HCT116 (cell line): Measurements from ENCODE around the gene GRIN2D. TPM values are rescaled to one million over a fixed set of nuclear protein-coding genes. Genes with fewer than 3 reads are reported as not detected.

Source experiments
- ATAC-seq: fragments of 200-7000 bp; cut with Tn5 transposase; 2 replicates; pipeline ENCODE4 v1.9.1; 2020; ENCODE audit warnings: mild to moderate bottlenecking, moderate library complexity
- BruUV-seq: library from RNA; stranded (reverse); fragments of 400-500 nt; replicated peaks from 2 replicates; lab custom pipeline; 2021; lab: Mats Ljungman, UMichigan
- CTCF ChIA-PET: fragments of 300-600 bp; sonication (Branson Sonifier 250); formaldehyde crosslinking; loops from one replicate; lab custom pipeline; 2021; ENCODE audit warnings: antibody characterized with exemption; lab: Charles Lee
- POLR2A ChIA-PET: fragments of 300-600, 350-600 bp; sonication (Branson Sonifier 250); formaldehyde crosslinking; loops from one replicate; lab custom pipeline; 2021; ENCODE audit warnings: antibody characterized with exemption; lab: Charles Lee
- RAD21 ChIA-PET, 2 experiments: fragments of 300-600 bp; sonication (Branson Sonifier 250); formaldehyde crosslinking; loops; one replicate each; lab custom pipeline; 2023; ENCODE audit warnings: low total read pairs in 2 of 2; ENCODE audit not compliant: uncharacterized antibody in 2 of 2, unreplicated experiment in 2 of 2, low non-redundant PET in 1 of 2; lab: Charles Lee
- DNase-seq: peaks from one replicate; pipeline ENCODE4 v3.0.0-alpha.2; 2010; ENCODE audit warnings: low read depth, low spot score
- H2AFZ ChIP-seq: fragments of 200-600 bp; shearing (Covaris generic), sonication (generic); 2 replicates; pipeline ENCODE4 v1.6.1; 2017; ENCODE audit warnings: low read depth, mixed run types, mixed read lengths, antibody characterized with exemption, low read length; ENCODE audit not compliant: poor library complexity, severe bottlenecking
- H3K27ac ChIP-seq: 2 replicates; pipeline ENCODE4 v1.5.1; 2012; ENCODE audit warnings: low read depth, low read length
- H3K27me3 ChIP-seq: fragments of 200-600 bp; sonication (generic); 2 replicates; pipeline ENCODE4 v1.6.1; 2016; ENCODE audit warnings: mixed run types, low read length, mixed read lengths; ENCODE audit not compliant: insufficient read depth
- H3K36me3 ChIP-seq, 2 experiments: fragments of 200-500 bp in 1 of 2; fragments of 200-600 bp in 1 of 2; sonication (Bioruptor generic) in 1 of 2; sonication (generic) in 1 of 2; 2 replicates each; pipeline versions ENCODE4 v1.5.1 to v1.6.1; 2014 to 2016; ENCODE audit warnings: low read length in 2 of 2, inconsistent platforms in 1 of 2, mixed read lengths in 1 of 2, mixed run types in 1 of 2; ENCODE audit not compliant: insufficient read depth in 2 of 2, control insufficient read depth in 1 of 2
- H3K4me1 ChIP-seq, 2 experiments: fragments of 200-600 bp in 1 of 2; sonication (generic) in 1 of 2; 2 replicates each; pipeline versions ENCODE4 v1.5.1 to v1.6.1; 2012 to 2017; ENCODE audit warnings: low read length in 2 of 2, inconsistent platforms in 1 of 2, mild to moderate bottlenecking in 1 of 2, mixed read lengths in 1 of 2, mixed run types in 1 of 2, moderate library complexity in 1 of 2; ENCODE audit not compliant: insufficient read depth in 2 of 2, control insufficient read depth in 1 of 2
- H3K4me2 ChIP-seq: fragments of 200-600 bp; sonication (generic); 2 replicates; pipeline ENCODE4 v1.6.1; 2017; ENCODE audit warnings: mixed run types, low read length, mixed read lengths
- H3K4me3 ChIP-seq, 2 experiments: fragments of 200-600 bp in 1 of 2; sonication (generic) in 1 of 2; replicated peaks in 1 of 2; 2 replicates each; pipeline ENCODE4 v1.5.1; 2011 to 2016; ENCODE audit warnings: low read length in 2 of 2, control low read depth in 1 of 2, low read depth in 1 of 2, mild to moderate bottlenecking in 1 of 2, mixed read lengths in 1 of 2, mixed run types in 1 of 2
- H3K79me2 ChIP-seq: fragments of 200-600 bp; sonication (generic); 2 replicates; pipeline ENCODE4 v1.6.1; 2017; ENCODE audit warnings: mild to moderate bottlenecking, mixed run types, low read length, moderate library complexity, mixed read lengths; ENCODE audit not compliant: insufficient read depth
- H3K9ac ChIP-seq: fragments of 200-600 bp; sonication (generic); 2 replicates; pipeline ENCODE4 v1.6.1; 2016; ENCODE audit warnings: low read length, mixed read lengths
- H3K9me2 ChIP-seq: fragments of 200-600 bp; sonication (generic), shearing (Covaris generic); 2 replicates; pipeline ENCODE4 v1.6.1; 2017; ENCODE audit warnings: mixed run types, mild to moderate bottlenecking, moderate library complexity; ENCODE audit not compliant: insufficient read depth
- H3K9me3 ChIP-seq, 2 experiments: fragments of 200-500 bp in 1 of 2; fragments of 200-600 bp in 1 of 2; sonication (Bioruptor generic) in 1 of 2; sonication (generic) in 1 of 2; 2 replicates each; pipeline ENCODE4 v1.6.1; 2014 to 2017; ENCODE audit warnings: low read length in 2 of 2, mixed read lengths in 2 of 2, inconsistent platforms in 1 of 2, low read depth in 1 of 2, mild to moderate bottlenecking in 1 of 2, mixed run types in 1 of 2, moderate library complexity in 1 of 2; ENCODE audit not compliant: control insufficient read depth in 1 of 2, insufficient read depth in 1 of 2
- H4K20me1 ChIP-seq: fragments of 200-600 bp; sonication (generic), shearing (Covaris generic); 2 replicates; pipeline ENCODE4 v1.6.1; 2017; ENCODE audit warnings: mixed run types, mild to moderate bottlenecking, moderate library complexity; ENCODE audit not compliant: insufficient read depth
- ATF3 ChIP-seq: IDR thresholded peaks from 2 replicates; pipeline ENCODE4 v1.6.1; 2012
- CEBPB ChIP-seq: IDR thresholded peaks from 2 replicates; pipeline ENCODE4 v1.6.1; 2012; ENCODE audit warnings: low read depth
- EGR1 ChIP-seq: IDR thresholded peaks from 2 replicates; pipeline ENCODE4 v1.6.1; 2012; ENCODE audit warnings: low read depth
- ELF1 ChIP-seq: IDR thresholded peaks from 2 replicates; pipeline ENCODE4 v1.6.1; 2012; ENCODE audit warnings: low read depth, borderline replicate concordance
- JUND ChIP-seq: IDR thresholded peaks from 2 replicates; pipeline ENCODE4 v1.6.1; 2012
- RAD21 ChIP-seq: IDR thresholded peaks from 2 replicates; pipeline ENCODE4 v1.6.1; 2012; ENCODE audit warnings: low read depth, mild to moderate bottlenecking
- SIN3A ChIP-seq: IDR thresholded peaks from 2 replicates; pipeline ENCODE4 v1.6.1; 2012; ENCODE audit warnings: low read depth
- SP1 ChIP-seq: IDR thresholded peaks from 2 replicates; pipeline ENCODE4 v1.6.1; 2012; ENCODE audit warnings: low read depth
- ZBTB33 ChIP-seq: IDR thresholded peaks from 2 replicates; pipeline ENCODE4 v1.6.1; 2011; ENCODE audit warnings: mild to moderate bottlenecking, low read length, moderate library complexity; ENCODE audit not compliant: insufficient replicate concordance; ENCODE audit errors: extremely low read depth
- ZFX ChIP-seq: fragments of 450-650 bp; IDR thresholded peaks from 2 replicates; pipeline ENCODE4 v1.6.1; 2017
- ZNF274 ChIP-seq: fragments of 200-500 bp; sonication (Bioruptor generic); IDR thresholded peaks from 2 replicates; pipeline ENCODE4 v1.6.1; 2014; ENCODE audit warnings: mild to moderate bottlenecking, low read depth, low read length, inconsistent platforms
- intact Hi-C: fragments of 100-400 bp; cut with micrococcal nuclease; formaldehyde crosslinking; loops from 2 replicates; pipeline ENCODE4 v1.10.0; 2022
- total RNA-seq: library from RNA; stranded (reverse); gene quantifications from one replicate; pipeline ENCODE4 v1.2.1, GENCODE V29; 2021; ENCODE audit not compliant: unreplicated experiment
- TF ChIP-seq, protein P1 (sequence below), 3 experiments: fragments of 200-600 bp in 1 of 3; sonication (generic) in 1 of 3; IDR thresholded peaks in 2 of 3; conservative IDR thresholded peaks in 1 of 3; 2 replicates each; pipeline ENCODE4 v1.5.1; 2012 to 2017; ENCODE audit warnings: low read depth in 2 of 3, low read length in 2 of 3, antibody characterized with exemption in 1 of 3, borderline replicate concordance in 1 of 3, control low read depth in 1 of 3, mild to moderate bottlenecking in 1 of 3, mixed read lengths in 1 of 3, mixed run types in 1 of 3, moderate library complexity in 1 of 3; ENCODE audit not compliant: insufficient read depth in 1 of 3

The GRIN2D gene
- total RNA-seq, 1 experiment from 2014 or later, result 26.2 TPM

GRCh38 chr19:48372904-48373303 lies 20.6 kb upstream of the GRIN2D start:
- H3K79me2 ChIP-seq, result no peaks in the 10 kb centered on the region
- RAD21 ChIA-PET, result no interaction called here
- intact Hi-C loops, result no loop called here
- TF ChIP-seq, protein P1, sequence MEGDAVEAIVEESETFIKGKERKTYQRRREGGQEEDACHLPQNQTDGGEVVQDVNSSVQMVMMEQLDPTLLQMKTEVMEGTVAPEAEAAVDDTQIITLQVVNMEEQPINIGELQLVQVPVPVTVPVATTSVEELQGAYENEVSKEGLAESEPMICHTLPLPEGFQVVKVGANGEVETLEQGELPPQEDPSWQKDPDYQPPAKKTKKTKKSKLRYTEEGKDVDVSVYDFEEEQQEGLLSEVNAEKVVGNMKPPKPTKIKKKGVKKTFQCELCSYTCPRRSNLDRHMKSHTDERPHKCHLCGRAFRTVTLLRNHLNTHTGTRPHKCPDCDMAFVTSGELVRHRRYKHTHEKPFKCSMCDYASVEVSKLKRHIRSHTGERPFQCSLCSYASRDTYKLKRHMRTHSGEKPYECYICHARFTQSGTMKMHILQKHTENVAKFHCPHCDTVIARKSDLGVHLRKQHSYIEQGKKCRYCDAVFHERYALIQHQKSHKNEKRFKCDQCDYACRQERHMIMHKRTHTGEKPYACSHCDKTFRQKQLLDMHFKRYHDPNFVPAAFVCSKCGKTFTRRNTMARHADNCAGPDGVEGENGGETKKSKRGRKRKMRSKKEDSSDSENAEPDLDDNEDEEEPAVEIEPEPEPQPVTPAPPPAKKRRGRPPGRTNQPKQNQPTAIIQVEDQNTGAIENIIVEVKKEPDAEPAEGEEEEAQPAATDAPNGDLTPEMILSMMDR (IDR thresholded peaks at IDR 0.05 in 2 of 3, conservative IDR thresholded peaks at IDR 0.05 in 1 of 3; ENCODE audit: borderline replicate concordance in 1 of 3, insufficient read depth in 1 of 3, low read depth in 2 of 3, low read length in 2 of 3), result no peak
- TF ChIP-seq EGR1 (peak; percentile 56; the same call in 1 of the 2 replicates), JUND (no peak)
- H3K27me3 ChIP-seq, result no peaks in the 10 kb centered on the region
- ATAC-seq, result 0 out of 2 replicates have a peak, but pooled peaks have one; percentile 28
- DNase-seq, result no peak
- peaks cover 14 to 22% of the 10 kb centered on the region in 2 experiments; a peak in 3 of 4 replicates for H3K4me1 ChIP-seq
- BruUV-seq, result no TSS peak
- POLR2A ChIA-PET, result interaction anchor here (1.1 kb wide), 1 partner anchor 18 kb away, joined by 4 read pairs; the partner anchor contains the start of gene KDELR1
- H4K20me1 ChIP-seq, result no peaks in the 10 kb centered on the region
- no peaks in the 10 kb centered on the region for H3K36me3 ChIP-seq
- H3K9me2 ChIP-seq, result no peaks in the 10 kb centered on the region
- H2AFZ ChIP-seq, result no peak overlapping the region
- no peak overlapping the region for H3K4me3 ChIP-seq
- peak overlapping the region; percentile 46 for H3K4me2 ChIP-seq
- H3K9ac ChIP-seq, result no peak overlapping the region
- H3K9me3 ChIP-seq, result no peaks in the 10 kb centered on the region
- peak overlapping the region; percentile 51; the same call in 1 of the 2 replicates for H3K27ac ChIP-seq
- CTCF ChIA-PET, result interaction anchor here (1.2 to 1.3 kb wide), 2 partner anchors 9 to 19 kb away, joined by 3 to 6 read pairs; partner anchors contain the start of genes SYNGR4 and TMEM143

GRCh38 chr19:48373567-48373966 lies 19.9 kb upstream of the GRIN2D start:
- Histone ChIP-seq H3K79me2 (no peaks in the 10 kb centered on the region), H3K4me3 (no peak overlapping the region), H3K27ac (no peak overlapping the region; the same call in 1 of the 2 replicates), H3K4me2 (peak overlapping the region; percentile 46; the same call in 1 of the 2 replicates), H3K36me3 (no peaks in the 10 kb centered on the region), H4K20me1 (no peaks in the 10 kb centered on the region), H3K4me1 (peaks cover 21 to 29% of the 10 kb centered on the region in 2 experiments; a peak in 3 of 4 replicates), H3K9me3 (no peaks in the 10 kb centered on the region), H3K27me3 (no peaks in the 10 kb centered on the region), H2AFZ (no peak overlapping the region), H3K9me2 (no peaks in the 10 kb centered on the region), H3K9ac (no peak overlapping the region)
- RAD21 ChIA-PET, result no interaction called here
- POLR2A ChIA-PET, result no interaction called here
- no peak for DNase-seq
- CTCF ChIA-PET, result interaction anchor here (1.2 to 1.3 kb wide), 2 partner anchors 9 to 18 kb away, joined by 3 to 6 read pairs; partner anchors contain the start of genes SYNGR4 and TMEM143
- ATAC-seq, result no peak
- intact Hi-C loops, result no loop called here
- BruUV-seq, result no TSS peak
- TF ChIP-seq ZNF274 (no peak), ELF1 (no peak), ZBTB33 (no peak), SIN3A (no peak), ZFX (no peak), RAD21 (no peak), EGR1 (no peak), ATF3 (no peak), CEBPB (no peak), SP1 (no peak)
- TF ChIP-seq, protein P1 (IDR thresholded peaks at IDR 0.05 in 2 of 3, conservative IDR thresholded peaks at IDR 0.05 in 1 of 3; ENCODE audit: borderline replicate concordance in 1 of 3, insufficient read depth in 1 of 3, low read depth in 2 of 3, low read length in 2 of 3), result no peak
